ENCODE results near the gene TBC1D22A. TPM values are rescaled to one million over a fixed set of nuclear protein-coding genes. Genes with fewer than 3 reads are reported as not detected.

Gene TBC1D22A
- total and polyA plus RNA-seq, 9 of the 15 experiments (the other 6 are each of a cell fraction or from before 2014, with no cell fraction given), result 0.20 to 11.5 (median 5.2) TPM

GRCh38 chr22:46934746-46935491 is 172.5 kb downstream of the TBC1D22A start (continued):
- no peak for TF ChIP-seq ZNF695 (CRISPR knock-in tag; IDR thresholded peaks at IDR 0.05)
- TF ChIP-seq DMBX1 (CRISPR knock-in tag; IDR thresholded peaks at IDR 0.05; ENCODE audit: borderline replicate concordance), result no peak
- no peak for TF ChIP-seq GTF2F1 (IDR thresholded peaks at IDR 0.05; ENCODE audit: low read depth, low read length)
- TF ChIP-seq E2F5 (CRISPR knock-in tag; IDR thresholded peaks at IDR 0.05), result no peak
- no peak for TF ChIP-seq POLR2H (tag; IDR thresholded peaks at IDR 0.05; ENCODE audit: low read depth)
- TF ChIP-seq ARID1B (IDR thresholded peaks at IDR 0.05), result peak; percentile 97
- no peak for TF ChIP-seq ZNF707 (CRISPR knock-in tag; conservative IDR thresholded peaks at IDR 0.05)
- no peak for TF ChIP-seq PHB2 (IDR thresholded peaks at IDR 0.05; ENCODE audit: low read depth)
- TF ChIP-seq ZNF445 (CRISPR knock-in tag; IDR thresholded peaks at IDR 0.05; ENCODE audit: low read depth), result no peak
- TF ChIP-seq MLLT1 (IDR thresholded peaks at IDR 0.05), result 0 out of 4 replicates have a peak, but pooled peaks of 1 of the 2 experiments have one; percentile 29
- TF ChIP-seq ZNF699 (CRISPR knock-in tag; IDR thresholded peaks at IDR 0.05; ENCODE audit: insufficient replicate concordance), result no peak
- TF ChIP-seq SAFB (IDR thresholded peaks at IDR 0.05; ENCODE audit: borderline replicate concordance, low read depth, low read length), result no peak
- no peak for TF ChIP-seq EZH2 (IDR thresholded peaks at IDR 0.05; ENCODE audit: borderline replicate concordance, low read depth, low read length)
- TF ChIP-seq MTA3 (IDR thresholded peaks at IDR 0.05; ENCODE audit: borderline replicate concordance), result 0 out of 2 replicates have a peak, but pooled peaks have one; percentile 44
- TF ChIP-seq HNRNPL (IDR thresholded peaks at IDR 0.05; ENCODE audit: low read depth, low read length), result no peak
- no peak for TF ChIP-seq HEY1 (CRISPR knock-in tag; IDR thresholded peaks at IDR 0.05; ENCODE audit: borderline replicate concordance)
- no peak for TF ChIP-seq TGIF2 (CRISPR knock-in tag; IDR thresholded peaks at IDR 0.05)
- no peak for TF ChIP-seq NFYB (IDR thresholded peaks at IDR 0.05; ENCODE audit: extremely low read depth, insufficient read length)
- TF ChIP-seq ZNF79 (CRISPR knock-in tag; IDR thresholded peaks at IDR 0.05; ENCODE audit: low read depth), result no peak
- no peak for TF ChIP-seq RFX7 (CRISPR knock-in tag; IDR thresholded peaks at IDR 0.05)
- TF ChIP-seq RBBP5 (IDR thresholded peaks at IDR 0.05; ENCODE audit: borderline replicate concordance, insufficient read depth, low read length, poor library complexity, severe bottlenecking), result peak; percentile 18
- TF ChIP-seq STAG1 (CRISPR knock-in tag; IDR thresholded peaks at IDR 0.05; ENCODE audit: borderline replicate concordance), result no peak
- no peak for TF ChIP-seq KDM2B (CRISPR knock-in tag; IDR thresholded peaks at IDR 0.05)

Measured in K562 (cell line).